T-helper 9 cell (primary cell): ENCODE data around the gene MTRFR.
A peak's percentile ranks its signal among the peaks of the same experiment; 100 is the strongest.

ENCODE experiments used
- DNase-seq: peaks from one replicate; pipeline ENCODE4 v3.0.0-alpha.2; 2020

The MTRFR gene

GRCh38 chr12:123271001-123271668, 37.9 kb downstream of the MTRFR start:
- peak; percentile 66 for DNase-seq

GRCh38 chr12:123273166-123273565, 39.9 kb downstream of the MTRFR start:
- no peak for DNase-seq

GRCh38 chr12:123278101-123278627, 44.9 kb downstream of the MTRFR start:
- no peak for DNase-seq

- no peak for DNase-seq
These were observed 47.7 kb downstream of the MTRFR start for GRCh38 chr12:123280971-123281370.

GRCh38 chr12:123282111-123282510, 48.9 kb downstream of the MTRFR start:
- DNase-seq = no peak

- DNase-seq = no peak
These were observed 50.2 kb downstream of the MTRFR start for GRCh38 chr12:123283461-123283860.

- no peak for DNase-seq
These were observed 51.4 kb downstream of the MTRFR start for GRCh38 chr12:123284669-123285068.

- DNase-seq = no peak
These were observed 53.6 kb downstream of the MTRFR start for GRCh38 chr12:123286652-123287373.

- no peak for DNase-seq
These were observed 55.6 kb downstream of the MTRFR start for GRCh38 chr12:123288751-123289346.

- DNase-seq = no peak
These were observed 56.7 kb downstream of the MTRFR start for GRCh38 chr12:123289911-123290310.

GRCh38 chr12:123293178-123293760, 60.0 kb downstream of the MTRFR start:
- no peak for DNase-seq

GRCh38 chr12:123305136-123305535, 71.9 kb downstream of the MTRFR start:
- DNase-seq = no peak

- no peak for DNase-seq
These were observed 73.0 kb downstream of the MTRFR start for GRCh38 chr12:123306200-123306599.
